GM18526 (cell line): ENCODE measurements around the gene CDIPT.

Source experiments
- POLR2A ChIP-seq: IDR thresholded peaks from 3 replicates; pipeline ENCODE4 v1.6.1; 2011; ENCODE audit not compliant: insufficient read length; ENCODE audit errors: extremely low read depth

CDIPT gene

GRCh38 chr16:29873319-29873718 lies 10.3 kb upstream of the CDIPT start:
- no peak for TF ChIP-seq POLR2A

- TF ChIP-seq POLR2A = no peak
Observed at GRCh38 chr16:29871822-29872546, 9.0 kb upstream of the CDIPT start.

GRCh38 chr16:29868396-29869009 lies 5.5 kb upstream of the CDIPT start:
- no peak for TF ChIP-seq POLR2A

- TF ChIP-seq POLR2A = no peak
Observed at GRCh38 chr16:29864205-29864604, 1.2 kb upstream of the CDIPT start.

- no peak for TF ChIP-seq POLR2A
Observed at GRCh38 chr16:29863669-29863984, 601 bp upstream of the CDIPT start.

- TF ChIP-seq POLR2A = no peak
Observed at GRCh38 chr16:29862383-29862883, 593 bp downstream of the CDIPT start.

GRCh38 chr16:29860218-29860617 lies 2.8 kb downstream of the CDIPT start:
- TF ChIP-seq POLR2A = no peak

- no peak for TF ChIP-seq POLR2A
Observed at GRCh38 chr16:29858974-29859373, 4.1 kb downstream of the CDIPT start.

- TF ChIP-seq POLR2A = no peak
Observed at GRCh38 chr16:29858149-29858849, 4.7 kb downstream of the CDIPT start.

GRCh38 chr16:29857133-29857760 lies 5.8 kb downstream of the CDIPT start:
- TF ChIP-seq POLR2A = no peak

- no peak for TF ChIP-seq POLR2A
Observed at GRCh38 chr16:29854520-29855100, 8.4 kb downstream of the CDIPT start.

- TF ChIP-seq POLR2A = no peak
Observed at GRCh38 chr16:29852654-29853053, 10.4 kb downstream of the CDIPT start.

- TF ChIP-seq POLR2A = no peak
Observed at GRCh38 chr16:29850998-29851397, 12.0 kb downstream of the CDIPT start.

GRCh38 chr16:29849505-29849904 lies 13.5 kb downstream of the CDIPT start:
- TF ChIP-seq POLR2A = no peak

- no peak for TF ChIP-seq POLR2A
Observed at GRCh38 chr16:29848420-29849297, 14.4 kb downstream of the CDIPT start.

GRCh38 chr16:29845656-29846055 lies 17.4 kb downstream of the CDIPT start:
- no peak for TF ChIP-seq POLR2A
